Gastroesophageal sphincter (tissue), 3 donors: ENCODE data around the gene BTBD9.

ENCODE experiments used
- CTCF ChIP-seq, 4 experiments: fragments of 200-600 bp in 2 of 4; fragments of 450-650 bp in 2 of 4; sonication (generic) in 1 of 4; IDR thresholded peaks; one replicate each; pipeline ENCODE4 v1.5.1; 2017 to 2019; ENCODE audit warnings: antibody characterized with exemption in 4 of 4, mild to moderate bottlenecking in 2 of 4, moderate library complexity in 2 of 4
- EP300 ChIP-seq: sonication (generic); formaldehyde crosslinking; IDR thresholded peaks from one replicate; pipeline ENCODE4 v1.6.1; 2017; ENCODE audit warnings: antibody characterized with exemption, mild to moderate bottlenecking
- POLR2A ChIP-seq, 2 donors: fragments of 450-650 bp; IDR thresholded peaks; one replicate each; pipeline ENCODE4 v1.6.1; 2017; ENCODE audit warnings: antibody characterized with exemption in 2 of 2, mild to moderate bottlenecking in 2 of 2, moderate library complexity in 1 of 2
- POLR2AphosphoS5 ChIP-seq: sonication (generic); formaldehyde crosslinking; IDR thresholded peaks from one replicate; pipeline ENCODE4 v1.6.1; 2017; ENCODE audit warnings: antibody characterized with exemption

GRCh38 chr6:38371881-38372280, 267.8 kb downstream of the BTBD9 start:
- TF ChIP-seq POLR2AphosphoS5 (no peak), CTCF (IDR thresholded peaks at IDR 0.05) (no peak), EP300 (no peak), POLR2A (IDR thresholded peaks at IDR 0.05) (no peak)
